ENCODE measurements around the gene RNF224. TPM values are rescaled to one million over a fixed set of nuclear protein-coding genes. Genes with fewer than 3 reads are reported as not detected.

The RNF224 gene
- total RNA-seq, 1 experiment from 2014 or later = 3.9 TPM

- H4K20me1 ChIP-seq (ENCODE audit: insufficient read depth) = peaks cover 29% of the 10 kb centered on the region
- peak overlapping the region; percentile 93 for H3K4me2 ChIP-seq
- no TSS peak for BruUV-seq (replicated peaks)
- no peaks in the 10 kb centered on the region for H3K27me3 ChIP-seq (ENCODE audit: insufficient read depth, low read depth)
- H3K27ac ChIP-seq = peak overlapping the region; percentile 82
- CTCF ChIA-PET = interaction anchor here (0.5 kb wide), 1 partner anchor 113 kb away, joined by 8 read pairs; no protein-coding TSS in a partner anchor
- peaks cover 39% of the 10 kb centered on the region for H3K4me1 ChIP-seq (replicated peaks; ENCODE audit: insufficient read depth)
- TF ChIP-seq EZH2 (IDR thresholded peaks at IDR 0.05; ENCODE audit: low read depth) (no peak), CTCF (conservative IDR thresholded peaks at IDR 0.05) (peak; percentile 32; the same call in 1 of the 2 replicates)
- peaks cover 21% of the 10 kb centered on the region; the same call in 1 of the 2 replicates for H3K36me3 ChIP-seq (ENCODE audit: low read depth)
- DNase-seq = peak in 1 of 2 experiments; percentile 82
- H3K4me3 ChIP-seq = peak overlapping the region; percentile 70
- H3K9me2 ChIP-seq (ENCODE audit: insufficient read depth) = no peaks in the 10 kb centered on the region
- intact Hi-C loops (cut with micrococcal nuclease; ENCODE audit: unreplicated experiment) = loop anchor here (2.0 to 5.0 kb wide), 3 partner anchors 36 to 448 kb away; partner anchors contain the start of genes TMEM141 and TOR4A
- peak overlapping the region; percentile 89 for H2AFZ ChIP-seq
- POLR2A ChIA-PET (ENCODE audit: unreplicated experiment) = interaction anchor here (0.5 to 1.8 kb wide), 18 partner anchors 12 to 448 kb away, joined by 3 to 19 read pairs (median 6); partner anchors contain the start of genes NELFB, RNF224, SAPCD2 and TOR4A
- H3K79me2 ChIP-seq (ENCODE audit: low read depth) = peaks cover 56% of the 10 kb centered on the region
- no peaks in the 10 kb centered on the region for H3K9me3 ChIP-seq (ENCODE audit: insufficient read depth, low read depth)
- H3F3A ChIP-seq (ENCODE audit: insufficient read depth, low read depth) = peaks cover 40% of the 10 kb centered on the region
These were observed 13.1 kb downstream of the RNF224 start for GRCh38 chr9:137240318-137240840.

DNA sequence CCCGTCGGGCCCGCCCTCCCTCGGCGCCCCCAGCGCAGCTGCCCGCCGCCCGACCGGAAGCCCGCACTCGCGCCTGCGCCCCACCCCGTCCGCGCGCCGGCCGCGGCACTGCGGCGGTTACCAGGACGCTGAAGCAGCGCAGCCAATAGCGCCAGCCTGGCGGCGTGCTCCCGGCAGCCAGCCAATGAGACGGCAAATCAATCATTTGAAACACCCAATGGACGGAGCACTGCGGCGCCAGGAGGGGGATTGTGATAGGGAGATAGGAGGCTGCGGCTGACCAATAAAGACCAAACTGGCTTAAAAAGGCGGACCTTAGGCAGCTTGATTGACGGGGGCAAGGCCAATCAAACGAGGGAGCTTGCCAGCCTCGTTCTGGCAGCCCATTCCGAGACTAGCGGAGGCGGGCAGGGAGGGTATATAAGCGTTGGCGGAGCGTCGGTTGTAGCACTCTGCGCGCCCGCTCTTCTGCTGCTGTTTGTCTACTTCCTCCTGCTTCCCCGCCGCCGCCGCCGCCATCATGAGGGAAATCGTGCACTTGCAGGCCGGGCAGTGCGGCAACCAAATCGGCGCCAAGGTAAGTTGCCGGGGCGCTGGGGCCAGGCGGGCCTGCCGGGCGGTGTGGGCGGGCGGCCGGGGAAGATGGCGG lies 13.7 kb downstream of the RNF224 start, which contains the start of gene TUBB4B:
Gene TUBB4B (plus strand): TSS at position 447 of the 649 bp plus-strand sequence. CDS start 74 bp downstream, at position 521.
- BruUV-seq (replicated peaks) = no TSS peak
- POLR2A ChIA-PET (ENCODE audit: unreplicated experiment) = interaction anchor here (0.5 to 1.8 kb wide), 18 partner anchors 13 to 449 kb away, joined by 3 to 19 read pairs (median 6); partner anchors contain the start of genes NELFB, RNF224, SAPCD2 and TOR4A
- H3K27me3 ChIP-seq (ENCODE audit: insufficient read depth, low read depth) = no peaks in the 10 kb centered on the region
- H2AFZ ChIP-seq = peak within 1 kb of the TSS; percentile 89
- peak within 1 kb of the TSS; percentile 82 for H3K27ac ChIP-seq
- H3K4me3 ChIP-seq = peak within 1 kb of the TSS; percentile 97
- H3K36me3 ChIP-seq (ENCODE audit: low read depth) = peaks cover 21% of the 10 kb centered on the region; the same call in 1 of the 2 replicates
- peaks cover 40% of the 10 kb centered on the region for H3F3A ChIP-seq (ENCODE audit: insufficient read depth, low read depth)
- H4K20me1 ChIP-seq (ENCODE audit: insufficient read depth) = peaks cover 29% of the 10 kb centered on the region
- CTCF ChIA-PET = interaction anchor here (0.5 to 0.7 kb wide), 2 partner anchors 43 to 113 kb away, joined by 3 to 8 read pairs; no protein-coding TSS in a partner anchor
- no peak for TF ChIP-seq EZH2 (IDR thresholded peaks at IDR 0.05; ENCODE audit: low read depth)
- no peak for TF ChIP-seq CTCF (conservative IDR thresholded peaks at IDR 0.05)
- H3K9me2 ChIP-seq (ENCODE audit: insufficient read depth) = no peaks in the 10 kb centered on the region
- no peaks in the 10 kb centered on the region for H3K9me3 ChIP-seq (ENCODE audit: insufficient read depth, low read depth)
- peak; percentile 98 to 100 for DNase-seq
- intact Hi-C loops (cut with micrococcal nuclease; ENCODE audit: unreplicated experiment) = loop anchor here (2.0 to 5.0 kb wide), 3 partner anchors 36 to 449 kb away; partner anchors contain the start of genes TMEM141 and TOR4A
- H3K79me2 ChIP-seq (ENCODE audit: low read depth) = peaks cover 56% of the 10 kb centered on the region
- H3K4me1 ChIP-seq (replicated peaks; ENCODE audit: insufficient read depth) = peaks cover 39% of the 10 kb centered on the region
- peak within 1 kb of the TSS; percentile 99 for H3K4me2 ChIP-seq

Data from PC-9 (cell line).